Measurements from ENCODE around the gene PACRG. TPM values are rescaled to one million over a fixed set of nuclear protein-coding genes. Genes with fewer than 3 reads are reported as not detected.

Gene PACRG
- total RNA-seq, 4 donors from 2014 or later = 0.29 to 1.6 (median 0.61) TPM

DNA sequence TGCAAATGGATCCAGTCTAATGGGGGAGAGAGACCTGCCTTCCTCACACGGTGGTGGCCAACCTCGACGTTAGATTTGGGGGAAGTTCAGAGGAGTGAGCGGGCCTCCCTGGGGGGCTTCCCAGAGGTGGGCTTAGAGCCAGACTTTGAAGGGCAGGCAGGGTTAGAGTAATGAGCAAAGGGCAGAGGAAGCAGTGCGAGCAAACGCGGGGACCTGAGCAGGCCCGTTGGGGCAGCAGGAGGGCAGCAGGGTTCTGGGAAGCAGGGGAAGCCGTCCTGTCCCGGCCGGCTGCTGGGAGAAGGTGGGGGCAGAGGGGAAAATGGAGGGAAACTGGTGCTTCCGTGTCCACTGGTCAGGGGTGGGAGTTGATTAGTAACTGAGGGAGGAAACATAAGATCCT, 474.1 kb downstream of the PACRG start:
- in situ Hi-C loops (cut with MboI; ENCODE audit: low sequenced_read_pairs in 4 of 4) (no loop called here), intact Hi-C loops (cut with DNase I; ENCODE audit: low total_unique reads) (no loop called here)
- H3K4me3 ChIP-seq = no peak overlapping the region
- DNase-seq (no peak), ATAC-seq (no peak)
- TF ChIP-seq POLR2A (IDR thresholded peaks at IDR 0.05) = no peak
- no peak for TF ChIP-seq CTCF (IDR thresholded peaks at IDR 0.05 in 4 of 5, conservative IDR thresholded peaks at IDR 0.05 in 1 of 5)
- H3K36me3 ChIP-seq = no peaks in the 10 kb centered on the region
- H3K27ac ChIP-seq = no peak overlapping the region
- H3K27me3 ChIP-seq = no peaks in the 10 kb centered on the region
- no peaks in the 10 kb centered on the region for H3K9me3 ChIP-seq
- no peaks in the 10 kb centered on the region for H3K4me1 ChIP-seq

- TF ChIP-seq POLR2A (IDR thresholded peaks at IDR 0.05) = no peak
- TF ChIP-seq CTCF (IDR thresholded peaks at IDR 0.05 in 4 of 5, conservative IDR thresholded peaks at IDR 0.05 in 1 of 5) = no peak
- Histone ChIP-seq H3K36me3 (no peaks in the 10 kb centered on the region), H3K27me3 (no peaks in the 10 kb centered on the region), H3K4me3 (no peak overlapping the region), H3K4me1 (no peaks in the 10 kb centered on the region), H3K27ac (no peak overlapping the region), H3K9me3 (no peaks in the 10 kb centered on the region)
- ATAC-seq = no peak
- intact Hi-C loops (cut with DNase I; ENCODE audit: low total_unique reads) (no loop called here), in situ Hi-C loops (cut with MboI; ENCODE audit: low sequenced_read_pairs in 4 of 4) (no loop called here)
- no peak for DNase-seq
Observed at GRCh38 chr6:163206196-163206595, 478.4 kb downstream of the PACRG start.

- TF ChIP-seq POLR2A (IDR thresholded peaks at IDR 0.05) = no peak
- TF ChIP-seq CTCF (IDR thresholded peaks at IDR 0.05 in 4 of 5, conservative IDR thresholded peaks at IDR 0.05 in 1 of 5) = no peak
- no peaks in the 10 kb centered on the region for H3K4me1 ChIP-seq
- no peaks in the 10 kb centered on the region for H3K36me3 ChIP-seq
- no peak for ATAC-seq
- H3K9me3 ChIP-seq = no peaks in the 10 kb centered on the region
- in situ Hi-C loops (cut with MboI; ENCODE audit: low sequenced_read_pairs in 4 of 4) = no loop called here
- H3K27me3 ChIP-seq = no peaks in the 10 kb centered on the region
- intact Hi-C loops (cut with DNase I; ENCODE audit: low total_unique reads) = no loop called here
- H3K4me3 ChIP-seq = no peak overlapping the region
- DNase-seq = no peak
- no peak overlapping the region for H3K27ac ChIP-seq
Observed at GRCh38 chr6:163207431-163208383, 479.9 kb downstream of the PACRG start.

DNA sequence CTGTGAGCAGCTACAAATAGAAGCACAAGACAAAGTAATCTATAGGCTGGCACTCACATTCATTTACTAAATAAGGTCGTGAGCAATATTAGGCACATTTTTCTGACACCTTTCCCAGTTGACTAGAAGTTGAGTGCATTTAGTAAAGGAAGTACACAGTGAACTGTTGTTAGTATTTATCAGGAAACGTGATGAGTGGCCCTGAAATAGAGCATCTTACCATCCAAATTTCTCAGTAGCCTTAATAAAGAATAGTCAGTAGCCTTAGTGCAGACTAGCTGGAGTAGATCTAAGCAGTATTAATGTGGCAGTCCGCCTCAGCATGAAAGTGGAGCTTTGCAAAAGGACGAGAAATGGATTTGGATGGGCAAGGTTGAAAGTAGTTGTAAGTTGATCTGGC, 481.2 kb downstream of the PACRG start:
- H3K4me1 ChIP-seq = no peaks in the 10 kb centered on the region
- TF ChIP-seq POLR2A (IDR thresholded peaks at IDR 0.05) (no peak), CTCF (IDR thresholded peaks at IDR 0.05 in 4 of 5, conservative IDR thresholded peaks at IDR 0.05 in 1 of 5) (no peak)
- no peaks in the 10 kb centered on the region for H3K27me3 ChIP-seq
- no peaks in the 10 kb centered on the region for H3K36me3 ChIP-seq
- in situ Hi-C loops (cut with MboI; ENCODE audit: low sequenced_read_pairs in 4 of 4) = no loop called here
- H3K27ac ChIP-seq = no peak overlapping the region
- no peaks in the 10 kb centered on the region for H3K9me3 ChIP-seq
- intact Hi-C loops (cut with DNase I; ENCODE audit: low total_unique reads) = no loop called here
- ATAC-seq = no peak
- no peak overlapping the region for H3K4me3 ChIP-seq
- no peak for DNase-seq

Data from gastrocnemius medialis (tissue), 4 donors.